BJ (cell line): ENCODE data around the gene ZFYVE16. TPM values are rescaled to one million over a fixed set of nuclear protein-coding genes. Genes with fewer than 3 reads are reported as not detected.

ENCODE experiments used
- CTCF ChIA-PET: fragments of 350-600 bp; formaldehyde crosslinking; extraction: SDS; loops from one replicate; lab custom pipeline; 2021; ENCODE audit warnings: antibody characterized with exemption, inconsistent platforms; lab: Yijun Ruan, JAX
- POLR2A ChIA-PET: fragments of 300-600 bp; sonication (Branson Sonifier 250); formaldehyde crosslinking; extraction: SDS; loops from one replicate; lab custom pipeline; 2021; ENCODE audit warnings: antibody characterized with exemption; lab: Charles Lee
- DNase-seq: peaks from one replicate; pipeline ENCODE4 v3.0.0-alpha.2; 2011; ENCODE audit warnings: low read depth
- H3K27me3 ChIP-seq: 2 replicates; pipeline ENCODE4 v1.6.0; 2011; ENCODE audit warnings: low read length; ENCODE audit not compliant: control insufficient read depth, insufficient read depth
- H3K36me3 ChIP-seq: 2 replicates; pipeline ENCODE4 v1.5.1; 2011; ENCODE audit warnings: low read length; ENCODE audit not compliant: control insufficient read depth, insufficient read depth
- H3K4me3 ChIP-seq: 2 replicates; pipeline ENCODE4 v1.5.1; 2011; ENCODE audit warnings: low read depth, mild to moderate bottlenecking, control low read depth, low read length
- CTCF ChIP-seq: IDR thresholded peaks from 2 replicates; pipeline ENCODE4 v1.5.1; 2011; ENCODE audit warnings: low read depth, mild to moderate bottlenecking, control low read depth, inconsistent platforms, low read length, moderate library complexity; ENCODE audit not compliant: insufficient read depth
- polyA plus RNA-seq: library from polyadenylated mRNA; depleted of rRNA; stranded (reverse); fragments of >200 nt; gene quantifications from 2 replicates; pipeline ENCODE4 v1.2.3, GENCODE V29; 2011

Gene ZFYVE16
- polyA plus RNA-seq, 1 experiment, result 4.9 TPM

- TF ChIP-seq CTCF, result no peak
- Histone ChIP-seq H3K27me3 (no peaks in the 10 kb centered on the region), H3K36me3 (peaks cover 2% of the 10 kb centered on the region), H3K4me3 (no peak overlapping the region)
- POLR2A ChIA-PET, result no interaction called here
- DNase-seq, result no peak
- CTCF ChIA-PET, result interaction anchor here (1.0 kb wide), 1 partner anchor 22 kb away, joined by 4 read pairs; no protein-coding TSS in a partner anchor
Measured at GRCh38 chr5:80502800-80503199, 94.9 kb downstream of the ZFYVE16 start.

GRCh38 chr5:80503641-80504040 lies 95.8 kb downstream of the ZFYVE16 start:
- Histone ChIP-seq H3K27me3 (no peaks in the 10 kb centered on the region), H3K36me3 (peaks cover 2% of the 10 kb centered on the region), H3K4me3 (no peak overlapping the region)
- no peak for TF ChIP-seq CTCF
- ChIA-PET POLR2A (no interaction called here), CTCF (interaction anchor here (0.7 to 1.0 kb wide), 2 partner anchors 8 to 22 kb away, joined by 3 to 4 read pairs; no protein-coding TSS in a partner anchor)
- DNase-seq, result no peak

- POLR2A ChIA-PET, result no interaction called here
- TF ChIP-seq CTCF, result no peak
- Histone ChIP-seq H3K4me3 (no peak overlapping the region), H3K27me3 (no peaks in the 10 kb centered on the region), H3K36me3 (peaks cover 2% of the 10 kb centered on the region)
- DNase-seq, result no peak
- CTCF ChIA-PET, result no interaction called here
Measured at GRCh38 chr5:80504833-80505232, 97.0 kb downstream of the ZFYVE16 start.

- Histone ChIP-seq H3K27me3 (no peaks in the 10 kb centered on the region), H3K36me3 (peaks cover 2% of the 10 kb centered on the region), H3K4me3 (no peak overlapping the region)
- POLR2A ChIA-PET, result no interaction called here
- CTCF ChIA-PET, result no interaction called here
- TF ChIP-seq CTCF, result no peak
- no peak for DNase-seq
Measured at GRCh38 chr5:80507663-80508062, 99.8 kb downstream of the ZFYVE16 start.

GRCh38 chr5:80508844-80509243 lies 101.0 kb downstream of the ZFYVE16 start:
- Histone ChIP-seq H3K27me3 (no peaks in the 10 kb centered on the region), H3K36me3 (peaks cover 2% of the 10 kb centered on the region), H3K4me3 (no peak overlapping the region)
- POLR2A ChIA-PET, result no interaction called here
- DNase-seq, result no peak
- TF ChIP-seq CTCF, result no peak
- CTCF ChIA-PET, result no interaction called here
